ENCODE data around the gene LIN7C.
A peak's percentile ranks its signal among the peaks of the same experiment; 100 is the strongest.

The LIN7C gene

GRCh38 chr11:27509908-27510307 lies 3.3 kb upstream of the LIN7C start:
- no peak for DNase-seq (ENCODE audit: low spot score)

- no peak for DNase-seq (ENCODE audit: low spot score)
Observed at GRCh38 chr11:27507557-27508322, 1.2 kb upstream of the LIN7C start.

- DNase-seq (ENCODE audit: low spot score) = no peak
Observed at GRCh38 chr11:27505781-27506180, 788 bp downstream of the LIN7C start.

GRCh38 chr11:27504205-27504604 lies 2.4 kb downstream of the LIN7C start:
- DNase-seq (ENCODE audit: low spot score) = no peak

- DNase-seq (ENCODE audit: low spot score) = no peak
Observed at GRCh38 chr11:27501100-27501499, 5.5 kb downstream of the LIN7C start.

- DNase-seq (ENCODE audit: low spot score) = no peak
Observed at GRCh38 chr11:27497911-27498310, 8.7 kb downstream of the LIN7C start.

- DNase-seq (ENCODE audit: low spot score) = peak; percentile 23
Observed at GRCh38 chr11:27497284-27497866, 9.2 kb downstream of the LIN7C start.

- no peak for DNase-seq (ENCODE audit: low spot score)
Observed at GRCh38 chr11:27496461-27496860, 10.1 kb downstream of the LIN7C start.

GRCh38 chr11:27495710-27496300 lies 10.8 kb downstream of the LIN7C start:
- DNase-seq (ENCODE audit: low spot score) = no peak

GRCh38 chr11:27489092-27489491 lies 17.5 kb downstream of the LIN7C start:
- no peak for DNase-seq (ENCODE audit: low spot score)

- DNase-seq (ENCODE audit: low spot score) = no peak
Observed at GRCh38 chr11:27487706-27488105, 18.9 kb downstream of the LIN7C start.

- DNase-seq (ENCODE audit: low spot score) = peak; percentile 37
Observed at GRCh38 chr11:27485930-27486773, 20.4 kb downstream of the LIN7C start.

- no peak for DNase-seq (ENCODE audit: low spot score)
Observed at GRCh38 chr11:27482793-27483192, 23.8 kb downstream of the LIN7C start.

GRCh38 chr11:27481992-27482391 lies 24.6 kb downstream of the LIN7C start:
- DNase-seq (ENCODE audit: low spot score) = no peak

- no peak for DNase-seq (ENCODE audit: low spot score)
Observed at GRCh38 chr11:27477831-27478230, 28.7 kb downstream of the LIN7C start.

- DNase-seq (ENCODE audit: low spot score) = no peak
Observed at GRCh38 chr11:27477243-27477642, 29.3 kb downstream of the LIN7C start.

- DNase-seq (ENCODE audit: low spot score) = no peak
Observed at GRCh38 chr11:27475622-27476021, 30.9 kb downstream of the LIN7C start.

GRCh38 chr11:27473017-27473406 lies 33.6 kb downstream of the LIN7C start:
- DNase-seq (ENCODE audit: low spot score) = no peak

- peak; percentile 63 for DNase-seq (ENCODE audit: low spot score)
Observed at GRCh38 chr11:27472398-27473016, 34.1 kb downstream of the LIN7C start, which contains the start of gene LGR4. Gene LGR4, minus strand, starts transcription at chr11:27472790. Its CDS starts 488 bp downstream, at chr11:27472302.

- peak; percentile 32 for DNase-seq (ENCODE audit: low spot score)
Observed at GRCh38 chr11:27471589-27472397, 34.8 kb downstream of the LIN7C start.

Data from germinal center (tissue), 1 donor.